AG04449 (cell line): ENCODE measurements around the gene CASP14.

Source experiments
- CTCF ChIA-PET: fragments of 350-600 bp; formaldehyde crosslinking; extraction: SDS; loops from one replicate; lab custom pipeline; 2021; ENCODE audit warnings: antibody characterized with exemption; lab: Yijun Ruan, JAX
- POLR2A ChIA-PET: fragments of 400-600, 350-600 bp; formaldehyde crosslinking; extraction: SDS; loops from one replicate; lab custom pipeline; 2020; ENCODE audit warnings: antibody characterized with exemption, inconsistent platforms; lab: Yijun Ruan, JAX
- DNase-seq: peaks from one replicate; pipeline ENCODE4 v3.0.0-alpha.2; 2010; ENCODE audit warnings: low read depth, low spot score
- H3K4me3 ChIP-seq: 2 replicates; pipeline ENCODE4 v1.5.1; 2011; ENCODE audit warnings: low read depth, mild to moderate bottlenecking, control low read depth, low read length
- TF ChIP-seq, protein P1 (sequence below): IDR thresholded peaks from one replicate; pipeline ENCODE4 v1.5.1; 2011; ENCODE audit warnings: mild to moderate bottlenecking, moderate library complexity, low read length, control low read depth, inconsistent platforms; ENCODE audit not compliant: insufficient read depth; ENCODE audit errors: missing control alignments

Gene CASP14

DNA sequence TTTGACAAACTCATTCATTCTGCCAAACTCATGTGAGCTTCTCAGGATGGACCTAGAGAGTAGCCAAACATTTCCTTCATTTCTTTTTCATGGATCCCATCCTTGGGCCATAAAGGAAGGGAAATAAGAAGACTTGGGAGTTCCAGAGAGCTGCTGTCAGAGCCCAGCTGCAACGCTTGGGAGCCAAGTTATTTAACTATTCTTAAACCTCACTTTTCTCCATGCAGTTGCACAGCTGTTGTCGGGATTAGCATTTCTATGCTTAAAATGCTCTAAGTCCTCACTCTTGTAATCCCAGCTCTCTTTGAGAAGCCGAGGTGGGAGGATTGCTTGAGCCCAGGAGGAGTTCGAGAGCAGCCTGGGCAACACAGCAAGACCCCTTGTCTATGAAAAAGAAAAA, 11.7 kb upstream of the CASP14 start:
- no peak for DNase-seq
- no peak overlapping the region for H3K4me3 ChIP-seq
- ChIA-PET CTCF (no interaction called here), POLR2A (no interaction called here)
- TF ChIP-seq, protein P1, sequence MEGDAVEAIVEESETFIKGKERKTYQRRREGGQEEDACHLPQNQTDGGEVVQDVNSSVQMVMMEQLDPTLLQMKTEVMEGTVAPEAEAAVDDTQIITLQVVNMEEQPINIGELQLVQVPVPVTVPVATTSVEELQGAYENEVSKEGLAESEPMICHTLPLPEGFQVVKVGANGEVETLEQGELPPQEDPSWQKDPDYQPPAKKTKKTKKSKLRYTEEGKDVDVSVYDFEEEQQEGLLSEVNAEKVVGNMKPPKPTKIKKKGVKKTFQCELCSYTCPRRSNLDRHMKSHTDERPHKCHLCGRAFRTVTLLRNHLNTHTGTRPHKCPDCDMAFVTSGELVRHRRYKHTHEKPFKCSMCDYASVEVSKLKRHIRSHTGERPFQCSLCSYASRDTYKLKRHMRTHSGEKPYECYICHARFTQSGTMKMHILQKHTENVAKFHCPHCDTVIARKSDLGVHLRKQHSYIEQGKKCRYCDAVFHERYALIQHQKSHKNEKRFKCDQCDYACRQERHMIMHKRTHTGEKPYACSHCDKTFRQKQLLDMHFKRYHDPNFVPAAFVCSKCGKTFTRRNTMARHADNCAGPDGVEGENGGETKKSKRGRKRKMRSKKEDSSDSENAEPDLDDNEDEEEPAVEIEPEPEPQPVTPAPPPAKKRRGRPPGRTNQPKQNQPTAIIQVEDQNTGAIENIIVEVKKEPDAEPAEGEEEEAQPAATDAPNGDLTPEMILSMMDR = no peak

DNA sequence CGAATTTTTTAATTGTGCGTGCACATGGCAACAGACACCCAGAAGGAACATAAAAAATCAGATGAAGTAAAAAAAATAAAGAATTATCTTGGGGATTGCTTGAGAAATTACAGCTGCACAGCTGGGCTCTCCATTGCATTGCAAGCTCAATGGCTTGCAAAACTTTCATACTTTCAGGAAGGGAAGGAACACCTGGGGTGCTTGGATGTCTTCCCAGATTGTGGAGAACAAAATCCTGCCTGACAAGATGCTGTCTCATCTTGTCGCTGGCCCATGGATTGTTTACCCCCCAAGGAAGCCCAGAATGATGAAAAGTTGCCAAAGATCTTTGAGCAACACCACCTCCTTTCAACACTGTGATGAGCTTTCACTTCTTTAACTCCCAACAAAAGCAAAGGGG, 11.0 kb upstream of the CASP14 start:
- CTCF ChIA-PET = no interaction called here
- no peak overlapping the region for H3K4me3 ChIP-seq
- TF ChIP-seq, protein P1 = no peak
- no peak for DNase-seq
- POLR2A ChIA-PET = no interaction called here

DNA sequence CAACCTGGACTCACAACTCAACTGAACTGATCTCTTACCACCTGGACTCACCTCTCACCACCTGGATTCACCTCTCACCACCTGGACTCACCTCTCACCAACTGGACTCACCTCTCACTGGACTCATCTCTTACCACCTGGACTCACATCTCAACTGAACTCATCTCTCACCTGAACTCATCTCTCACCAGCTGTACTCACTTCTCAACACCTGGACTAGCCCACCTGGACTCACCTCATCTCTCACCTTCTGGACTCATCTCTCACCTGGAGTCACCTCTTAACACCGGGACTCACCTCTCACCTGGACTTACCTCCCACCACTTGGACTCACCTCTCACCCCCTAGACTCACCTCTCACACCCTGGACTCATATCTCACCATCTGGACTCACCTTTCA, 7.3 kb upstream of the CASP14 start:
- DNase-seq = no peak
- CTCF ChIA-PET = no interaction called here
- TF ChIP-seq, protein P1 = no peak
- H3K4me3 ChIP-seq = no peak overlapping the region
- POLR2A ChIA-PET = no interaction called here

DNA sequence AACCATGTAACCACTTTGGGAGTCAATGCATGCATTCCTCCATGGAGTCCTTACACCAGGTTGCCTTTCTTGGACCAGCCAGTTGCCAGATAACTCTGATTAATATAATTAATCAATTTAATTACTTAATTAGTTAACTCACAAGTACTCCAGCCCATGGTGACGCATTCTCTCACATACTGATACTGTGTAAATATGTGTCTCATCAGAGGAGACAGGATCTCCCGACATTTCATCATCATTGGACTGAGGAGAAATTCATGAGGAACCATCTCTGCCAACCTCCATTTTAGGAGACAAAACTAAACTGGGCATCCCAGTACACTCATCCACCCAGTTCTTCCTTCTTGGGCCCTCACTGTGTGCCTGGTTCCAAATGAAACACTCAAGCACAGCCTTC, 6.5 kb upstream of the CASP14 start:
- H3K4me3 ChIP-seq = no peak overlapping the region
- CTCF ChIA-PET = no interaction called here

DNA sequence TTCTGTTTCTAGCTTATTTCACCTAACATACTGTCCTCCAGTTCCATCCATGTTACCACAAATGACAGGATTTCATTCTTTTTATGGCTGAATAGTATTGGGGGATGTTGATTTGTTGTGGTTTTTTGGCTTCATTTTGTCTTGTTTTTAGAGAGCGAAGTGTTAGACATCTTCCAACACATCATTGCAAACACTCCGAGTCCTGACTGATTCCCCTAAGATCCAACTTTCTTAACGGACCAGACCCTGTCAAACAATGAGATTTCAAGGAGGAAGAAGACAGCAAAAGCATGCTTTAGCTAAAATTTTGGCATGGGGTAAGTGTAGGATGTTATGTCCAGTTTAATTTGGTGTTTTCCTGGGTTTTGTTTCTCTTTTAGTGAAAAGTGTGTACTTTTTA, 3.8 kb upstream of the CASP14 start:
- no peak overlapping the region for H3K4me3 ChIP-seq
- ChIA-PET CTCF (no interaction called here), POLR2A (no interaction called here)
- DNase-seq = no peak
- TF ChIP-seq, protein P1 = no peak

More for the DNA sequence above, 6.5 kb upstream of the CASP14 start:
- TF ChIP-seq, protein P1 = no peak
- DNase-seq = no peak
- POLR2A ChIA-PET = no interaction called here

DNA sequence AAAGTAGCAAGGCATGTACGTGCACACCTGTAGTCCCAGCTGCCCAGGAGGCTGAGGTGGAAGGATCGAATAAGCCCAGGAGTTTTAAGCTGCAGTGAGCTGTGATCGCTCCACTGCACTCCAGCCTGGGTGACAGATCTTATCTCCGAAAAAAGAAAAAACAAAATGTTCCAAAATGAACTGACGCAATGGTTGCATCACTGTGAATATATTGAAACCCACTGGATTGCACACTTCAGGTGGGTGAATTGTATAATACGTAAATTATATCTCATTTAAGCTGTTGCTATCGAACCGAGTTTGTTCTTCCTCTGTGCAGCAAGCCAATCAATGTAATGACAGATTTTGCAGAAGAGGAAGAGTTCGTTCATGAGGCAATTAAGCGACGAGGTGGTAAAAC, 1.6 kb upstream of the CASP14 start:
- POLR2A ChIA-PET = no interaction called here
- no peak overlapping the region for H3K4me3 ChIP-seq
- DNase-seq = no peak
- TF ChIP-seq, protein P1 = no peak
- CTCF ChIA-PET = no interaction called here
